ENCODE measurements around the gene DOCK9.

The DOCK9 gene, protein sequence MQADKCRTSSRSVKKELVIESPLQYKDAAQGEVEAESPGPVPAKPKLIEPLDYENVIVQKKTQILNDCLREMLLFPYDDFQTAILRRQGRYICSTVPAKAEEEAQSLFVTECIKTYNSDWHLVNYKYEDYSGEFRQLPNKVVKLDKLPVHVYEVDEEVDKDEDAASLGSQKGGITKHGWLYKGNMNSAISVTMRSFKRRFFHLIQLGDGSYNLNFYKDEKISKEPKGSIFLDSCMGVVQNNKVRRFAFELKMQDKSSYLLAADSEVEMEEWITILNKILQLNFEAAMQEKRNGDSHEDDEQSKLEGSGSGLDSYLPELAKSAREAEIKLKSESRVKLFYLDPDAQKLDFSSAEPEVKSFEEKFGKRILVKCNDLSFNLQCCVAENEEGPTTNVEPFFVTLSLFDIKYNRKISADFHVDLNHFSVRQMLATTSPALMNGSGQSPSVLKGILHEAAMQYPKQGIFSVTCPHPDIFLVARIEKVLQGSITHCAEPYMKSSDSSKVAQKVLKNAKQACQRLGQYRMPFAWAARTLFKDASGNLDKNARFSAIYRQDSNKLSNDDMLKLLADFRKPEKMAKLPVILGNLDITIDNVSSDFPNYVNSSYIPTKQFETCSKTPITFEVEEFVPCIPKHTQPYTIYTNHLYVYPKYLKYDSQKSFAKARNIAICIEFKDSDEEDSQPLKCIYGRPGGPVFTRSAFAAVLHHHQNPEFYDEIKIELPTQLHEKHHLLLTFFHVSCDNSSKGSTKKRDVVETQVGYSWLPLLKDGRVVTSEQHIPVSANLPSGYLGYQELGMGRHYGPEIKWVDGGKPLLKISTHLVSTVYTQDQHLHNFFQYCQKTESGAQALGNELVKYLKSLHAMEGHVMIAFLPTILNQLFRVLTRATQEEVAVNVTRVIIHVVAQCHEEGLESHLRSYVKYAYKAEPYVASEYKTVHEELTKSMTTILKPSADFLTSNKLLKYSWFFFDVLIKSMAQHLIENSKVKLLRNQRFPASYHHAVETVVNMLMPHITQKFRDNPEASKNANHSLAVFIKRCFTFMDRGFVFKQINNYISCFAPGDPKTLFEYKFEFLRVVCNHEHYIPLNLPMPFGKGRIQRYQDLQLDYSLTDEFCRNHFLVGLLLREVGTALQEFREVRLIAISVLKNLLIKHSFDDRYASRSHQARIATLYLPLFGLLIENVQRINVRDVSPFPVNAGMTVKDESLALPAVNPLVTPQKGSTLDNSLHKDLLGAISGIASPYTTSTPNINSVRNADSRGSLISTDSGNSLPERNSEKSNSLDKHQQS (N-terminal part only)

GRCh38 chr13:98977568-98978265, at the start of gene DOCK9:
TSS of gene DOCK9 (minus strand) at chr13:98978064. CDS start at chr13:98977909, 155 bp downstream.
- no peak for DNase-seq

GRCh38 chr13:99027260-99027659, 49.4 kb upstream of the DOCK9 start:
- DNase-seq, result no peak

GRCh38 chr13:99022941-99023340, 45.1 kb upstream of the DOCK9 start:
- no peak for DNase-seq

DNA sequence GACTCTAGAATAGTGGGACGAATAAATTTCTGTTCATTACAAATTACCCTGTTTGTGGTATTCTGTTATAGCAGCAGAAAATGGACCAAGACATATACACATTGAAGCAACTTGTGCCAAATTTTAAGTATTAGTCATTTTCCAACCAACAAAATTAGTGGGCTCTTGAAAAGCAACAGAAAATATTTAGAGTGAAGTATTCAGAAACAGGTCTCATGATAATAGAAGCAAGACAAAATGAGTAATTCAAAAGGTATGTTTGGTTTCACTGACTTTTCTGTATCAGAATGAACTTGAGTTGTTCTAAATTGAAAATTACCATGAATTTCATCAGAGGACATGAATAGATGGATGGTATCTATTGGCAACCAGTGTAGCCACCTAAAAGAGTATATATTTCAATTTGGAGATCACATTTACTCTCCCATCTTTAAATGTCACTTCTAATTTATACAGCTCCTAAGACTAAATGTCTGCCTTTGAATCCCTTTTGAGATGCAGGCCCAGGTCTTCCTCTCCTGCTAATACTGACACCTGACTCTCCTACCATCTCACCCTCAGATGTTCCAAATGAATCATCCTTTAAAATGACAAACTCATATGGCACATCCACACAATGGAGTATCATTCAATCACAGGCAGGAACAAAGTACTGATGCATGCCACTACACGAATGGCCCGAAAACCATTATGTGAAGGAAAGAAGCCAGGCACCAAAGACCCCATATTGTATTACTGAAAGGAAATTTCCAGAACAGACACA, 40.7 kb upstream of the DOCK9 start:
- no peak for DNase-seq

DNA sequence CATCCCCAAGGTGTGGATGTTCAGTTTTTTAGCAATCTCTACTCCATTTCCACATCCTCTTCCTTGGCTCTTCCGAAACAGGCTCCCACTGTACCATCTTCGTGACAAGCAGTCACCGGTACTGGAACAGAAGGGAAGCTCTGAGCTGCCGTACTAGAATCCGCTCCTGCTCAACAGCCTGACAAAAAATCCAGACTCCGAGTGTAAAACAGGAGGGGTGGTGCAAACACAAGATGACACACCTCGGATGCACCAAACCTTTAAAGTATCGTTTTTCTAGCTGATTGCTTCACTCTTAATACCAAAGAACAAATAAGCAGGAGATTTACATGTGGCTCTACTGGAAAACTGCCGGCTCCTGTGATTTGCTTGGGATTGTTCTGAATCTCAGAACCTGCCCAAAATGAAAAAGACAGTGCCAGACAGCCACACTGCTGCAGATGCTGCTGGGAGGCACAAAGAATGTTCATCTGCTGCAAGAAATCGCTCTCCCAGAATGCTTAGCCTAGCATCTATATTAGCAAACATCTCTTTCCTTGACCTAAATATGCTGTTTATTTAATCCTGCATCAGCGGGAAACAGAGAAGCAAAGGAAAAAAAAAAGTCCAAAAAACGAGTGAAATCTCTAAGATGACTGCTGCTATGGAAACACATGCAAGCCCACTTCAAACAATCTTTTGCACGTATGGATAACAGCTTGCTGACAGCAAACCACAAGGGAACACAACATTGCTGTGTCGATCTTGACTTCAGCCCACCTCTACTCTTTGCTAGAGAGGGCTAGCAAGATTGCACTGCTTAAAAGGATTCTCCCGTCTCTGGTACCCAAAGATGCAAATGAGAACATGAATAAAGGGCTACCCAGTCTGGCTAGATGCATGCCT, 38.0 kb upstream of the DOCK9 start:
- DNase-seq, result no peak

DNA sequence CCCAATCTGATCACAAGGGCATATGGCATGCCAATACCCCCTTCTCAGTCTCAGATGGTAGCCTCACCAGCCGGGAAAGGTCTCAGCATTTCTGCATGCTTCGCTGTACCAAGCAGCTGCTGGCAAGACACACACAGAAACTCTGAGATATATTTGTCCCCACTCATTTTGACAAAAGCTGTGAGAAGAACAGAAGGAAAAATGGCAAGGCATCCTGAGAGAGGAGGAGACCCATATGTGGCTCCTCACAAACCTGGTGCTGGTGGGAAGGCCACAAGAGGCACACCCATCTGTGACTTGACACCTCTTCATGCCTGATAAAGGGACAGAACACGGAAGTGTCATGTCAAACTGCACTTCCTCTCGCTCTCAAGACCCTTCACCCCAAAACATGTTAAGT, 36.7 kb upstream of the DOCK9 start:
- no peak for DNase-seq

GRCh38 chr13:99013951-99014350, 36.1 kb upstream of the DOCK9 start:
- DNase-seq, result no peak

- no peak for DNase-seq
Observed at GRCh38 chr13:99012539-99012938, 34.7 kb upstream of the DOCK9 start.

GRCh38 chr13:99009987-99010551, 32.2 kb upstream of the DOCK9 start:
- no peak for DNase-seq

- no peak for DNase-seq
Observed at GRCh38 chr13:99008577-99008976, 30.7 kb upstream of the DOCK9 start.

DNA sequence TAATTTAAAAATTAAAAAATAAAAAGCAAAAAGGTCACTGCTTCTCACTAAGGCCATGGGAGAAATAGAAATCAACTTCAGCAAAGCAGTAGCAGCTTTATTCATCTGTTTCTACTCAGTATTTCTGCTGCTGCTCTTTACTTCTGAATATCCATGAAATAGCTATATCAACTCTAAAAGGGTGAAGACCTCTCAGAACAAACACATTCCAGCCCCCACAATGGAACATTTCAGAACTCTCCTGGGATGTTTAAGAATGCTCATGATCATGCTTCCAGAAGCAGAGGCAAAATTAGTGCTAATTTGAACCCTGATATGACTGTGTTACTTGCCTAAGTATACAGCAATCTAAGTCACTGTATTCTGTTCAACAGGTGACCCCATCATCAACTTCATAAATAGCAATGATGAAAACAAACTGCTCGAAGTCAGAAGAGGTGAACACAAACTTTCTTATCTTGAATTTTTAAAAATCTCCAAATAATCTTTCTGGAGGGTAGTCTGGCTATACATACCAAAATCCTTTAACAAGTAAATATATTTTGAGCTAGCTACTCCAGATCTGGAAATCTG, 29.6 kb upstream of the DOCK9 start:
- no peak for DNase-seq

- no peak for DNase-seq
Observed at GRCh38 chr13:99005609-99006008, 27.7 kb upstream of the DOCK9 start.

DNA sequence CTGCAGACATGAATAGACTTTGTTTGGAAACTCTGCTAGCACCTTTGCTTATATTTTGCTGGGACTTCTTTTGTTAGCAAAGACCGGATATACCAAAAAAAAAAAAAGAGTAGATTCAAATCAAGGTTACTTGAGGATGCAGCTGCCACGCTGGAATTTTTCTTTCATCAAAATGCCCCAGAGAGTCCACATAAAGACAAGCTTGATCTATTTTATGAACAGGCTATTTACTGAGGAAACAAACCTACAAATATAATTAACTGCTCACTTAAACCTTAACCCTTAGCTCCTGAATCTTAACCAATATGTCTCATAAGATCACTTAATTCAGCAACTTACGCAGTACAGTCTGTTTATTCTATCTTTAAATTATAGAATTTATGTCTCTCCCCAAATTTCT, 27.1 kb upstream of the DOCK9 start:
- no peak for DNase-seq

DNA sequence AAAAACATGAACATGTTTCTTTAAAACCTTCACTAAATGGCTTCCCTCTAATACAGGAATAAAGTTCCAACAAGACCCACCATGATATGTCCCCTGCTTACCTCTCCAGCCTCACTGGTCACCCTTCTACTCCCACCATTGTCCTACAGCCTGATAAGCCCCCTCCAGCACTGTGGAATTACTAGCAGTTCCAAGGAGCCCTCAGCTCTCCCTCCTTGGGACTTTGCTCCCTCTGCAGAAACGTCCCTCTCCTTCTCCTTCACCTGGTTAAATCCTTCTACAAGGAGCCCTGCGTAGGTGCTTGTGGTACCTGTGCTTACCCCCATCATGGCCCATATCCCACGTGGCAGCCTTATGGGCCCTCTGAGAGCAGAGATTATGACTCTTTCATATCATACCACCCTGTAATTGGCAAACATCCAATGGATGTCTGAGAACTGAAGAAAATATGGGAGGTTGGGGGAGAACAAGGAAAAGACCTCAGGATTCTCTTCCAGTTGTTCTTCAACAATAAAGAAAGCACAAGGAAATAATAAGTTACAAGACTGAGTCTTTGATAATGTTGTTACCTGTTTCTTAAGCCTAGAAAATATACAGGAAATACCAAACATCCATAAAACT, 26.1 kb upstream of the DOCK9 start:
- no peak for DNase-seq

DNA sequence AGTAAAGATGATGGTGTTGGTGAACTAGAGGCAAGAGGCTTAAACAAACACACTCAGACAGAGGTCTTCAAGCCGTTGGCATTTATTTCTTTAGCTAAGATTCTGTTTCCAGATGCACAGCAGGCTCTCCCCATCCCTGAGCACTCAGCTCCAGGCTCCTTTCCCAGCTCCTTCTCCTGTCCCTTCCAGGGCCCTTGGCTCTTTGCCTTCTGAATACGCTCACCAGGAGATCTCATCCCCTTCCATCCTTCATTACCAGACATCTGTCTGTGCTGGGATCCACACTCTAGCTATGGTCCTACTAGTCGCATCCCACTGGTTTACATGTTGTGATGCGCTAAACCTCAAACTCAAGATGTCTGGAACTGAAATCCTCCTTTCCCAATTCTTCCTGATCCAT, 25.3 kb upstream of the DOCK9 start:
- no peak for DNase-seq

GRCh38 chr13:99002172-99002710, 24.4 kb upstream of the DOCK9 start:
- no peak for DNase-seq

- DNase-seq, result no peak
Observed at GRCh38 chr13:99000137-99000536, 22.3 kb upstream of the DOCK9 start.

DNA sequence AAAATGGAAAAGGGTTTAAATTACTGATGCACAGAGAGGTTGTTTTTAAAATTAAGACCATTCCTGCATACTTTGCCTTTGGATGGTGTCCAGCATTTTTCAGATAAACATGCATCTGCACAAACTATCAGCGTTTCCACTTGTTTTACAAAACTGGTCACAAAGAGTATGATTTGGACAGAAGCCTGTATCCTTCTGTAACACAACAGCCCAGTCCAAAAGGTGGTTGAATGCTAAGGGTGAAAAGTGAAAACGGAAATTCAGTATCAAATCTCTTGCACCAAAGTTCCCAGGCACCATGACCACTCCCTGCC, 21.7 kb upstream of the DOCK9 start:
- no peak for DNase-seq

Data from activated T-cell treated with anti-CD3 and anti-CD28 coated beads, Interleukin-2, amount 50 U/mL, for 1 hour (primary cell).